Activated naive CD4-positive, alpha-beta T cell treated with Interleukin-2 at 50 U/mL for 16 hours (primary cell): Measurements from ENCODE around the gene YPEL5.
"Not testable (repeated sequence)": the region's sequence is repeated elsewhere in the genome, so short reads cannot be mapped to it uniquely, and the experiment has no call there.

Experiments
- DNase-seq: peaks from one replicate; pipeline ENCODE4 v3.0.0-alpha.2; 2020

Gene YPEL5

GRCh38 chr2:30146337-30147195 lies at the start of gene YPEL5:
Gene YPEL5, plus strand, starts transcription at chr2:30147007. Its CDS starts 9,645 bp downstream, at chr2:30156652.
- peak; percentile 100 for DNase-seq

DNA sequence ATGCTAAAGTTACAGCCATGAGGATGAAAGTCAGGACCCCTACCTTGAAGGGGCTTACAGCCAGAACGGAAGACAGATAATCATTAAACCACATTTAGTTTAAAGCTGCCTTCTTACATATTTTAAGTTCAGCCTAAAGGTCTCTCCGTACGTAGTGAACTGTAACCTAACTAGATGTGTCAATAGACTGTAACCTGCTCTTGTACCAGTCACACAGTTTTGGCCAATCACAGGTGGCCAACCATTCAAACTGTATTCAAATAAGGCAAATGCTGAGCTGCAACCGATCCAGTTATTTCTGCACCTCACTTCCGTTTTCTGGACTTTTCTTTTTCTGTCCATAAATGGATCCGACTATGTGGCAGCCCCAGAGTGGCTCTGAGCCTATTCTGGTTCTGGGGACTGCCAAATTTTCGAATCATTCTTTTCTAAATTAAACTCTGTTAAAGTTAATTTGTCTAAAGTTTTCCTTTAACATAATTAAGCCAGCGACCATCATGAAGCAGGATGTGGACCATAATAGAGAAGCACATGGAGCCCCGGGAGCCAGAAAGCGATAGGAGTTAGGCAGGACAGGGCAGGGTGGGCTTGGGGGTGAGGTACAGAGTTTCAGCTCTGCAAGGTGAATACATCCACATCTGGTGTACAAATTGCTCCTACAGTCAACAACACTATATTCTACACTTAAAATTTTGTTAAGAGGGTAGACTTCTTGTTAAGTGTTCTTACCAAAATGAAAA lies 48.4 kb upstream of the YPEL5 start:
- no peak for DNase-seq

- not testable (repeated sequence) for DNase-seq
Measured at GRCh38 chr2:30099366-30099765, 47.4 kb upstream of the YPEL5 start.

DNA sequence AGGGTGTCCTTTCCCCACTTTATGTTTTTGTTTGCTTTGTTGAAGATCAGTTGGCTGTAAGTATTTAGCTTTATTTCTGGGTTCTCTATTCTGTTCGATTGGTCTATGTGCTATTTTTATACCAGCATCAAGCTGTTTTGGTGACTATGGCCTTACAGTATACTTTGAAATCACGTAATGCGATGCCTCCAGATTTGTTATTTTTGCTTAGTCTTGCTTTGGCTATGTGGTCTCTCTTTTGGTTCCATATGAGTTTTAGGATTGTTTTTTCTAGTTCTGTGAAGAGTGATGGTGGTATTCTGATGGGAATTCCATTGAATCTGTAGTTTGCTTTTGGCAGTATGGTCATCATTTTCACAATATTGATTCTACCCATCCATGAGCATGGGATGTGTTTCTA lies 46.1 kb upstream of the YPEL5 start:
- DNase-seq: not testable (repeated sequence)

- DNase-seq: no peak
Measured at GRCh38 chr2:30104307-30104706, 42.5 kb upstream of the YPEL5 start.

DNA sequence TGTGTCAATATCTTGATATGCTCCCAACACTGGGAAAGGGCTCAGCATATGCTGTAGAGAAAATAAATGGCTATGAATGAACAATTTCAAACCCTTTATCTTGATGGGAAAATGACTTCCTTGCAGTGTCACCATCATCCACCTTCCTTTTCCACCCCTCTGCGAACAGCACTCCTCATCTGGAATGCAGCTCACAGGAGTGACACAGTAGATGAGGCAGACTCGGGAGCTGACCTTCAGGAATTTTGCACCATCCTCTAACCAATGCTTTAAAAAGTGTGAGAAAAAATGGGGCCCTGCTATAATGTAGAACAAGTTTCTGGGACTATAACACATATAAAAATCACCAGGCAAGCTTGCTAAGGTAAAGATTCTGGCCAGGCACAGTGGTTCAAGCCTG lies 41.3 kb upstream of the YPEL5 start:
- DNase-seq: no peak

DNA sequence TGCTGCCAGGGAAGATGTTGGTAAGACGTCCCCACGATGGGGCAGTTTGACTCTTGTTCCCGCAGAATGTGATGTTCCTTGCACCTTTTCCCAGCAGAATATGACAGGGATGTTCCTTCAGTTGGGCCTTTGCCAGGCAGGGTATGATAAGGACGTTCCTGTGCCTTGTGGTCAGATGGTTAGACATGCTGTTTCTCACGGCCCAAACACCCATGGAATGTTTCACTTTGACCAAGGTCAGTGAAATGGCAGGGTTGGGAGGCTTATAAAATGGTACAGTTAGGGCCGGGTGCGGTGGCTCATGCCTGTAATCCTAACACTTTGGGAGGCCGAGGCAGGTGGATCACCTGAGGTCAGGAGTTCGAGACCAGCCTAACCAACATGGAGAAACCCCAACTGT lies 40.3 kb upstream of the YPEL5 start:
- DNase-seq: no peak

DNA sequence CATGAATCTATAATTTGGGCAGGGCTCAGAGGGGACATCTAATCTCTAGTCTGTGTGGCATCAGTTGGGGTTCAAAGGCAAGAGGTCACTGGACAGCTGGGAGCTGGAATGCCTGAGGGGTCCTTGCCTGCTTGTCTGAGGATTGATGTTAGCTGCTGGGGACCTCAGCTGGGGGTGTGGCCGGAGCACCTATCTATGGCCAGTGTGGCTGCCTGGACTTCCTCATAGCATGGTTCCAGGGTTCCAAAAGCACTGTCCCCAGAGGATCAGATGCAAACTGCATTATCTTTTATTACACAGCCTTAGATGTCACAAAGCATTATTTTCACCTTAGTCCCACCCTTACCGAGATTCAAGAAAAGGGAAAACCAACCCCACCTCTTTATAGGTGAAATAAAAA lies 38.6 kb upstream of the YPEL5 start:
- DNase-seq: no peak

- no peak for DNase-seq
Measured at GRCh38 chr2:30108851-30109250, 38.0 kb upstream of the YPEL5 start.

GRCh38 chr2:30109856-30110255 lies 37.0 kb upstream of the YPEL5 start:
- no peak for DNase-seq

- no peak for DNase-seq
Measured at GRCh38 chr2:30110773-30111172, 36.0 kb upstream of the YPEL5 start.

- not testable (repeated sequence) for DNase-seq
Measured at GRCh38 chr2:30111186-30111585, 35.6 kb upstream of the YPEL5 start.

- DNase-seq: no peak
Measured at GRCh38 chr2:30112561-30112960, 34.2 kb upstream of the YPEL5 start.

DNA sequence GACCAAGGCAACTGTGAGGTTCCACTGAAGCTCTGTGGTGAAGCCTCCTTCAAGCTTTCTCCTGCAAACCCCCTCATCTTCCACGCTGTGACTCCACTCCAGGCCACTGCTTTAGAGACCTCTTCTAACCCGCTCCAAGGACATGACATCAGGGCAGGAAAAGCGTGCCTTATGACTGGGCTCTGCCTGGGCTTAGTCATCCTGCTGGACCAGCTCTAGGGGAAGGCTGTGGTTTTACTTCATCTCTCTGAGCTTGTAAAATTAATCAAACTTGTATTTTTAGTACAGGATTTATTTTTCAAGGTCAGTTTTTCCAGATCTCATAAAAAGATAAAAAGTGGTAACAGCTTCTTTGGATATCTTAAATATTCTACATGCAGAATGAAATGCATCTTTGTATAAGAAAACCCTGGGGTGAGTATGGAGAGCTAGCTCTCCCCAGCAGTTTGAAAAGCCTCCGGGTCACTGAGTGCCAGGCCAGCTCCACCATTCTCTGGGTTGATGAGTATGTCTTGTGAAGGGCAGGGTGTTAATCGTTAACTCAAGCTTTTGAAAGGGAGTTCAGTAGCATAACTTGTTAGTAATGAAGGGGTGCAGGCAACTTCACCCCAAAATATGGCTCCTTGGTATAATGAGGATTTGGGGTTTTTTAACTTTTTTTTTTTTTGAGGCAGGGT lies 33.1 kb upstream of the YPEL5 start:
- DNase-seq: no peak

DNA sequence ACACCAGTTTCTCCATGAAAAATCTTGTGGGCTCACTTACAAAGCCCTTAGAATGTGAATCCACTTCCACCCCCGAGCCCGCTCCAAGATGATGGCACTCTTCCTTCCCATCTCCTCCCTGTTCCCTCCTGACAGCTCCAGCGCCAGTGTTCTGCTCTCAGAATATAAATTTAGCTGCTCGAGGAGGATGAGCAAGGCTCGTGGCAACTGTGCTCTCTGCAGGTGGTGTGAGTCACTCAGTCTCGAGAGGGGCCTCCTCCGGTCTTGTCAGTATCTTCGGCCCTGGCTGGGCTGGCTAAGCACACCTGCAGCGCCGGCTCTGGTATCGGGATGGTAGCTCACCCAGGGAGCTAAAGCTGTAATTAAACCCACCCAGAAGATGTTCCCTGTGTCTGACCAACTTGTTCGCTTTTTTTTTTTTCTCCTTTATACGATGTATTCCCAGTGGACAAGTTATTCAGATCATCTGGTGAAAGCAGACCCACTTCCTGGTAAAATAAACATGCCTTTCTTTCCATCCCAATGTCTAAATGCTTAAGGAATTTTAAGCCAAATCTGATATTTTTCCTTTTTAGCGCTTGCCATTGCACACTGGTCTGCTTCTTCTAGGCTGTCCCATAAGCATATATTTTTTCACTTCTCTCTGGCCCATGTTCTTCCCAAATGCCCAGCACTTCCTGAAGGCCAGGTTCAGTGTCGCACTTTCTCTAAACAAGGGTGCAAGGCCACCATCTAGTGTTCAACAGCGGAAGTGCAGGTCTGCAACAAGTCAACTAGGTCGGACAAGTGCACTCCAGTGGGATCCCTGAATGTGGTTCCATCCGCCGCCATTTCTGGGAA lies 31.4 kb upstream of the YPEL5 start:
- DNase-seq: peak; percentile 54

GRCh38 chr2:30115981-30116285 lies 30.9 kb upstream of the YPEL5 start:
- no peak for DNase-seq

DNA sequence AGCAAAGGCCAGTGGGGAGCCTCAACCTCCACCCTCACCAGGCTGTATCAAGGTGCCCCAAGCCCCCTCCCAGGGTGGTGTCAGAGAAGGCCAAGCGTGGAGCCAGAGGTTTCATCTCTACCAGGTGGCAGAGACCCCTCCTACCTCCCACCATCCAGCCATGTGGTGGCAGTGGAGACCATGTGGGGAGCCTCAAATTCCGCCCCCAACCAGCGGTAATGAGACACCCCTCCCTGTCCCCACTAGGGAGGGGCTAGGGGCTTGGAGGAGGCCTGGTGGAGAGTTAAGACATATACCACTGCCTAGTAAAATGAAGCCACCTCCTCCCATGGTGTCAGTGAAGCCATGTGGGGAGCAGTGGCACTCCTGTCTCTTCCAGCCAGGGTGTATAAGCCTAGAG lies 24.4 kb upstream of the YPEL5 start:
- no peak for DNase-seq

DNA sequence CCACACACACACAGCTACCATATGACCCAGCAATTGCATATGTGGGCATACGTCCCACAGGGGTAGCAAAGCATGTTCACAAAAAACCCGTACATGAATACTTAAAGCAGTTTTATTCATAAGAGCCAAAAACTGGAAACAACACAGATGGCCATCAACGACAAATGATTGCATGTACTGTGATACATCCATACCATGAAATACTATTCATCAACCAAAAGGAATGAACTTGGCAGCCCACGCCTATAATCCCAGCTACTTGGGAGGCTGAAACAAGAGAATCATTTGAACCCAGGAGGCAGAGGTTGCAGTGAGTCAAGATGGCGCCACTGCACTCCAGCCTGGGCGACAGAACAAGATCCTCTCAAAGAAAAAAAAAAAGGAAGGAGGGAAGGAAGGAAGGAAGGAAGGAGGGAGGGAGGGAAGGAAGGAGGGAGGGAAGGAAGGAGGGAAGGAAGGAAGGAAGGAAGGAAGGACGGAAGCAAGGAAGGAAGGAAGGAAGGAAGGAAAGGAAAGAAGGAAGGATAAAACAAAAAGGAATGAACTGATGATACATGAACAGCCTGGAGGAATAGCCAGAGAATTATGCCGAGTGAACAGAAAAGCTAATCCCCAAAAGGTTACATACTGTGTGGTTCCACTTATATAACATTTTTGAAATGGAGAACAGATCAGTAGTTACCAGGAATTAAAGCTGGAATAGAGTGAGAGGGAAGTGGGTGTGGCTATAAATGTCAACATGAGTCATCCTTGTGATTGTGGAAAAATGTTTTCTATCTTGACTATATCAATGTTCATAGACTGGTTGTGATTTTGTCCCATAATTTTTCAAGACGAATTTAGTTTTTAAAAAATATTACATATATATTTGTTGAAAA lies 19.6 kb upstream of the YPEL5 start:
- no peak for DNase-seq

DNA sequence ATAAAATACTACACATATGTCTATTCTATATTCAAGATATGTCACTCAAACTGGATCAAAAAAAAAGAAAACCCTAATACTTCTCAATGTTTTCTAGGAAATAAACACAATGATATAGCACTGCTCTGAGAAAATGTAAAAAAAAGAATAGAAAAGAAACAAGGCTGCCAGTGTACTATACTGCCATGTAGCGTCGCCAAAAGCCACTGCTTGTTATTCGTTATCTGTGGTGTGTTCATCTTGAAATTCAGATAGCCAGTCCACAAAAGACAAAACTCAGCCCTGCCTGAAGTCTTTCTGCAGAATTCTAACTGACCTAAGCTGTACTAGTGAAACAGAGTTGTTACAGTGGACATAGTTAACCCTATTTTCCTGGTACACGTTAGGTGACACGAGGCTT lies 12.2 kb upstream of the YPEL5 start:
- no peak for DNase-seq

DNA sequence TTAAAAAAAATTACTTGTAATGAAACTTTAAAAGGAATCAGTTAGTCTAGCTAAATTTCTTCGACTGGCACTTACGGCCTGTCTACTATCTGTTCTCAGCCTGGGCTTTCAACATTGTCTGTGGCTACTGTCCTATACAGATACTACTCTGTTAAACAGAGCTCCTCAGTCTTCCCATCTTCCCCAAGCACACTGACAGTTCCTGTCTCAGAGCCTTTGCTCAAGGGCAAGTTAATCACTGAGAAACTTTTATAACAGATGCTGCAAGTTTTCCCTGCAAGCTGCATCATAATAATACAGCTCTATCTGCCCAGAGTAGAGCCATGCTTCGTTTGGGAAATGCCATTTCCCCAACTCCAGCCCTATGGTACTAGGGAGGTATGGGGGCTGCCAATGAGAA lies 11.3 kb upstream of the YPEL5 start:
- no peak for DNase-seq

DNA sequence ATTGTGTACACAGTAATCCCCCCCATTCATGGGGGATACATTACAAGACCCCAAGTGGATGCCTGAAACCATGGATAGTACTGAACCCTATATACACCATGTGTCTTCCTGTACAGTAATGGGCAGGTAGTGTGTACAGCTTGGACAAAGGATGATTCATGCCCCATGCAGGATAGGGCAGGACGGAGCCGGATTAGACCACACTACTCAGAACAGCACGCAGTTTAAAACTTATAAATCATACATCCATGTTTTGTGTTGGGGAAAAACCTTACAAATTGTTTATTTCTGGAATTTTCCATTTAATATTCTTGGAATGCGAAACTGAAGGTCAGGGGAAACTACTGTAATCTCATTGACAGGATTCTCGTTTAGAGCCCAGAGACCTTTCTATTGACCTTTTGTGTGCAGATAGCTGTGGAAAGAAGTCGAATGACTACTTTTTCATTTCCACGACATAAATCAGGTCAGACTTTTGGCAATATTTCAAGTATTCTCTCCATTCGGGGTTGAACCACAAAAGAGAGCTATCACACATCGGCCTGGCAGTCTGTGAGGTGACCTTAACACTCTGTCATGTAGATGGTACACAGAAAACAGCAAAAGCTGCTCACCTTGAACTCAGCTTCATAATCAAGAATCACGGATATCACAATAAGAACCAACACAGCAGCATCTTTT lies 9.9 kb upstream of the YPEL5 start:
- no peak for DNase-seq
